COR-L47 (cell line): ENCODE results near the gene TULP4.
"Not testable (repeated sequence)": the region's sequence is repeated elsewhere in the genome, so short reads cannot be mapped to it uniquely, and the experiment has no call there.

Experiments
- DNase-seq: peaks from one replicate; lab custom pipeline; 2025; lab: John Stamatoyannopoulos, UW

The TULP4 gene

DNA sequence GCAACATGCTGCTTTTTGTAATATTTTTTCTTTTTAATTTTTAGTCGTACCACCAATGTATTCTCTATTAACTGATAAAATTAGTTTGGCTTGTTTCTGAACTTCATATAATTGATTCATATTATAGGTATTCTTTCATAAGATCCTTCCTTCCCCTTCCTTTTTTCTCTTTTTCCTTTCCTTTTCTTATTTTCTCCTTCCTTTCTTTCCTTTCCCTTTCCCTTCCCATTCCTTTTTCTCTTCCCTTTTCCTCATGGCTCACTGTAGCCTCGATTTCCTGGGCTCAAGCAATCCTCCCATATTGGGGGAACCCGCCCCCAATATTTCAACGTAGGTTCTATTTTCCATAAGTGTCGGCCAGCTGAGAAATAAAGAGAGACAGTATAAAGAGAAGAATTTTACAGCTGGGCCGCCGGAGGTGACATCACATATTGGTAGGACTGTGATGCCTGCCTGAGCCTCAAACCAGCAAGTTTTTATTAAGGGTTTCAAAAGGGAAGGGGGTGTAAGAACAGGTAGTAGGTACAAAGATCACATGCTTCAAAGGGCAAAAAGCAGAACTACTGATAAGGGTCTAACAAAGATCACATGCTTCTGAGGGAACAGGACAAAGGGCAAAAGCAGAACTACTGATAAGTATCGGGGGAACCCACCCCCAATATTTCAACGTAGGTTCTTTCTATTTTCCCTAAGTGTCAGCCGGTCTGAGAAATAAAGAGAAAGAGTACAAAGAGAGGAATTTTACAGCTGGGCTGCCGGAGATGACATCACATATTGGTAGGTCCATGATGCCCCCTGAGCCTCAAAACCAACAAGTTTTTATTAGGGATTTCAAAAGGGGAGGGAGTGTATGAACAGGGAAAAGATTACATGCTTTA, 16.1 kb upstream of the TULP4 start:
- DNase-seq = not testable (repeated sequence)

DNA sequence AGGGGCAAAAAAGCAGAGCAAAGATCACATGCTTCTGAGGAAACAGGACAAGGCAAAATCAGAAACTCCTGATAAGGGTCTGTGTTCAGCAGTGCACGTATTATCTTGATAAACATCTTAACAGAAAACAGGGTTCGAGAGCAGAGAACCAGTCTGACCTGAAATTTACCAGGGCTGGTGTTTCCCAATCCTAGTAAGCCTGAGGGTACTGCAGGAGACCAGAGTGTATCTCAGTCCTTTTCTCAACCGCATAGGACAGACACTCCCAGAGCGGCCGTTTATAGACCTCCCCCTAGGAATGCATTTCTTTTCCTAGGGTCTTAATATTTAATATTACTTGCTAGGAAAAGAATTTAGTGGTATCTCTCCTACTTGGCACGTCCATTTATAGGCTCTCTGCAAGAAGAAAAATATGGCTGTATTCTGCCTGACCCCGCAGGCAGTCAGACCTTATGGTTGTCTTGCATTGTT, 15.4 kb upstream of the TULP4 start:
- not testable (repeated sequence) for DNase-seq

DNA sequence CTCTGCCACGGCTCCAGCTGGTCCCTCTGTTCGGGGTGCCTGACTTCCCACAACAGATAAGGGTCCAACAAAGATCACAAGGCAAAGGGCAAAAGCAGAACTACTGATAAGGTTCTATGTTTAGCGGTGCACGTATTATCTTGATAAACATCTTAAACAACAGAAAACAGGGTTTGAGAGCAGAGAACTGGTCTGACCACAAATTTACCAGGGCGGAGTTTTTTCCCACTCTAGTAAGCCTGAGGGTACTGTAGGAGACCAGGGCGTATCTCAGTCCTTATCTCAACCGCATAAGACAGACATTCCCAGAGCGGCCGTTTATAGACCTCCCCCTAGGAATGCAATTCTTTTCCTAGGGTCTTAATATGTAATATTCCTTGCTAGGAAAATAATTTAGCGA, 14.6 kb upstream of the TULP4 start:
- DNase-seq = not testable (repeated sequence)

DNA sequence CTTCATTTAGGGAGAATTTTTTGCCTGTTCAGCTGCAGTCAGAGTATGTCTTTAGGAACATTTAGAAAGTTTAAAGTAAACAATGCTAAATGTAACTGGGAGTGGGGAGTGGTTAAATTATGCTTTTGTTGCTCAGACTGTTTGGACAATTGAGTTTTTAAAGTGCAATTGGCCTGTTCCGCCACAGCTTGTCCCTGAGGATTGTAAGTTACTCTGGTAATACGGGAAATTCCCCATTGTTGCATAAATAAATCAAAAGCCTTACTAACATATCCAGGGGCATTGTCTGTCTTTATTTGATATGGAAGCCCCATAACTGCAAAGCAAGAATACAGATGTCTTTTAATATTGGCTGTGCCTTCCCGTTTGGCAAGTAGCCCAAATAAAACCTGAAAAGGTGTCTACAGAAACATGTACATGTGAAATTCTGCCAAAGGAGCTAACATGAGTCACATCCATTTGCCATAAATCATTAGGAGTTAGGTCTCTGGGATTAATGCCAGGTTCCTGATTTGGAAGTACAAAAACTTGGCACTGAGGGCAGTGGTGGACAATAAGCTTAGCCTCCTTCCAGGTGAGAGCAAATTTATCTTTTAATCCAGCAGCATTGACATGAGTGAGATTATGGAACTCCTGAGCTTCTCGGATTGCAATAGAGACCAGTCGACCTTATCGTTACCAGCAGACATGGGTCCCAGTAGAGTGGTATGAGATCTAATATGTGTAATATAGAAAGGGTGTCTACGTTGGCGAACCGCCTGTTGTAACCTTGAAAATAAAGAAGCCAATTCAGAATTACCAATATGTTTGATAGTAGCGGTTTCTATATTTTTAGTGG, 11.7 kb upstream of the TULP4 start:
- DNase-seq = peak; percentile 91

DNA sequence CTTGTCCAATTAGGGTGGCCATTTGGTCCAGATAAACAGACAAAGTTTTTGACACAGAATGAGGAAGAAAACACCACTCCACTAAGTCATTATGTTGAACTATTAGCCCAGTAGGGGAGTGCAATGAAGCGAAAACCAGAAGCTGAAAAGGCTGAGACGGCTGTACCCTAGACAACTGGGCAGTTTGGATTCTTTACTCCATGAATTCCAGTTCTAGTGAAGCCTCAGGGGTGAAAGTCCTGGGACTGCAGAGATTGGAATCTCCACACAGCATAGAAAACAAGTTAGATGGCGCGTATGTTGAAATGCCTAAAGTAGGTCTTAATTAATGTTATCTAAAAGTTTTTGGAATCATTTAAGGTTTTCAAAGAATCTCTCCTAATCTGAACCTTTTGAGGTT, 10.7 kb upstream of the TULP4 start:
- DNase-seq = not testable (repeated sequence)

DNA sequence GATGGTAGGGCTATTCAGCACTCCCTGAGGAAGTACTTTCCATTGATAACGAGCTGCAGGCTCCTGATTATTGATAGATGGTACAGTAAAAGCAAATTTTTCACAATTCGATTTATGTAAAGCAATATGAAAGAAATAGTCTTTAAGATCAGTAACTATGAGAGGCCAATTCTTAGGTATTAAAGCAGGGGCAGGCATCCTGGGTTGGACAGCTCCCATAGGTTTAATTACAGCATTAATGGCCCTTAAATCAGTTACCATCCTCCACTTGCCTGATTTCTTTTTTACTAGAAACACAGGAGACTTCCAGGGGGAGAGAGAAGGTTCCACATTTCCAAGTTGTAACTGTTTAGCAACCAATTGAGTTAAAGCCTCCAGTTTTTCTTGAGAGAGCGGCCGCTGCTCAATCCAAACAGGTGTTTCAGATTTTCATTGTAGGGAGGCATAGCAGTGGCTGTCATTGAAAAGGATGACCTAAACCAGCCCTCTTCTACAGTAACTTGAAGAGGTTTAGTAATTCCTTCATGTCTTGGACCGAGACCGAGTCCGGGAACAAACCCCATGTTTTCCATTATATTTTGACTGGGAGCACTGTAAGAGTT, 10.0 kb upstream of the TULP4 start:
- DNase-seq = not testable (repeated sequence)

DNA sequence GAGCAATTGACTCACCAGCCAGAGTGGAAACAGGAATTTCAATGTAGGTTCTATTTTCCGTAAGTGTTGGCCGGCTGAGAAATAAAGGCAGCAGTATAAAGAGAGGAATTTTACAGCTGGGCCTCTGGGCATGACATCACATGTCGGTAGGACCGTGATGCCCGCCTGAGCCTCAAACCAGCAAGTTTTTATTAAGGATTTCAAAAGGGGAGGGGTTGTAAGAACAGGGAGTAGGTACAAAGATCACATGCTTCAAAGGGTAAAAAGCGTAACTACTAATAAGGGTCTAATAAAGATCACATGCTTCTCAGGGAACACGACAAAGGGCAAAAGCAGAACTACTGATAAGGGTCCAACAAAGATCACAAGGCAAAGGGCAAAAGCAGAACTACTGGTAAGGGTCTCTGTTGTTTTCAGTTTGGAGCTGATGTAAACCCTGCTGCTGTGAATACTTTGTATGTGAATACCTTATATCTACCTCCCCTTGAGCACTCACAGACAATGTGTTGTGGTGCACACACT, 9.0 kb upstream of the TULP4 start:
- DNase-seq = no peak

DNA sequence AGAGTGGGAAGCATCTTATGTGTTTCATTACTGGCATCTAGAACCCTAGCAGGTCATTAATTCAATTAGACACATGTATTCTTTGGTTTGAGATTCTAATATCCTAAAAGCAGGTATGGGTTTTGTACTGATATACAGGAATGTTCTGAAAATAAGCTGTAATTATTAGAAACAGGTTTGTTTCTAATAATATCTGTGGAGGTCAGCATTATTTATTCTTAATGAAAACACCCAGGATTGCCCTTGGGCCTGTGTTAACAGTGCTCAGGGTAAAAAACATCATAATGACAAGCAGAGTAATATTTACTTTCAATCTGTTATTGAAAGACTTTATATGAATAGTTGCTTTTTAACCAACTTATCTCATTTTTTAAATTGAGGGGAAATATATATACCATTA, 8.0 kb upstream of the TULP4 start:
- no peak for DNase-seq

DNA sequence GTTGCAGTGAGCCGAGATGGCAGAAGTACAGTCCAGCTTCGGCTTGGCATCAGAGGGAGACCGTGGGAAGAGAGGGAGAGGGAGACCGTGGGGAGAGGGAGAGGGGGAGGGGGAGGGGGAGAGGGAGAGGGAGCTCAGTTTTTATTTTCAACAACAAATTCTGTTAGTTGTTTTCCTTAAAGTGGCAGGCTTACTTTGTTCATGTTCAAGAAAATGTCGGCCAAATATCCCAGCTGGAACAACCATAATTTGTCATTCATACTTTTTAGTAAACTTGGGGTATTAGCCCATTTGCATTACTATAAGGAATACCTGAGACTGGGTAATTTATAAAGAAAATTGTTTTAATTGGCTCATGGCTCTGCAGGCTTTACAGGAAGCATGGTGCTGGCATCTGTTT, 2.5 kb upstream of the TULP4 start:
- DNase-seq = no peak

DNA sequence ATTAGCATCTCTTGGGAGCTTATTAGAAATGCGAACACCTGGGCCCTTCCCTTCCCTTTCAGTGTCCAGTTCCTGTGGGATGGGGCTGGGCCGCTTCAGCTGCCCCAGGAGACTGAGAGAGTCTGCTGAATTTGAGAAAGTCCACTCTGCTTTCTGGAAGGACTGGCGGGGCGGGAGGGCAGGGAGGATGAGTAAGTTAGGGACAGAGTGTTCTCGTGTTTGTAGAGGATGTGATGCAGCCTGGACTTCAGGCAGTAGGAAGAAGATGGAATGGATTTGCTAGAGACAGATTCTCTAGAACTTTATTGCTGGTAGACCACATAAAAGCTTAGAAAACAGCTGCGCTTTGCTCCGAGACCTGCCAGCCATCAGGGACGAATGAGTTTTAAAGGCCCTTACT, 1.1 kb upstream of the TULP4 start:
- DNase-seq = no peak

DNA sequence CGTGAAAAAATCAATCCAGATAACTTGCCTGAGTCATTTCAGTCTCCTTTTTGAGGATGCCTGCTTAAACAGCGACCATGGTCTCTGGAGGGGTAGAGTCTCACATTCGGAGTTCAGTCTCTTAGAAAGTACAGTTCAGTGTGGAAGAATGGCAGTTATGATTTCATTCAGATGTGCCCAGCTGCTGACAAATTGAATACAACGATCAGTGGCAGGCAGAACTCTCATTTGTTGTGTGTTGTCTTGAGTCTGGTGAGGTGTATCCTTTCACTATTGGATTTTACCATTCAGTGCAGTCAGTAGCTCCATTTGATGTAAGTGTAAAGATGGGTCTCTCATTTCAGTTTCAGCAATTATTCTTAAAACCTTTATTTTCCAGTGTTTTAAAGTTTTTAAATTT, 639 bp upstream of the TULP4 start:
- no peak for DNase-seq

DNA sequence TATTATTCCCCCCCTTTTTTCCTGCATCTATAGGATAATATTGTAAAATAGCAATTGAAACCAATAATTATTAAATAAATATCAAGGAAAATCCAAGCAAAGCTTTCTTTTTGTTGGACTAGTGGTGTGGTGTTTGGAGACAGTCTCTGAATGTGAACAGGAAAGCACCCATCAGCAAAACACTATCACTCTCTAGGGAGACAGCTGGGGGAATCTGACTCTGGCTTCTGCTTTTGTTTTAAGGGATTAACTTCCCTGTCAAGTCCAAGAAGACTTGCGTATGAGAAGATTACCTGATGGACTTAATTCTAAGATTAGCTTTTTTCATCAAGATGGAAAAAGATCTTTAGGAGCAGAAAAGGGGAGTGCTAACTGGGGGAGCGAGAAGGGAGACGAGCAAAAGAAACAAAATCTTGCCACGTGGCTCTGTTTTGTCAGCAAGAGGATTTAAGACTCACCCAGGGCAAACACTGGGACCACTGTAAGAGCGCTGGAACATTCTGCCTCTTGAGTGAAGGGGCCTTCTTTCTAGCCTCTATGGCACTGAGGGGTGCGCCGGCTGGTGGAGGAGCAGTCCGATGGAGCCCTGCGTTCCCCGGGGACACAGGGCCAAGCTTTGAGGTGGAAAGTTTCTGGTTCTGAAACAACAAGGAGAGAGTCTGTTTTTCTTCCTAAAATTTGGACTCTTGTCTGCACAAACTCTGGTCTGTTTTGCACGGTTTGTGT, 570 bp downstream of the TULP4 start:
- no peak for DNase-seq

DNA sequence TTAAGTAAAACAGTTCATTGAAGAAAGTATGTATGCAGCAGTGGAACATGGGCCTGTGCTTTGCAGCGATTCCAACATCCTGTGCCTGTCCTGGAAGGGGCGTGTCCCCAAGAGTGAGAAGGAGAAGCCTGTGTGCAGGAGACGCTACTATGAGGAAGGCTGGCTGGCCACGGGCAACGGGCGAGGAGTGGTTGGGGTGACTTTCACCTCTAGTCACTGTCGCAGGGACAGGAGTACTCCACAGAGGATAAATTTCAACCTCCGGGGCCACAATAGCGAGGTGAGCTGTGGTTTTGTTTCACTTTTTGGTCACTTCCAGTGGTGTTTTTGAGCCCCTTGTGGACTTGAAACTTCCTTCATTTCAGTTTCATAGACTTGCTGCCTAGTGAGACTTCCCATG, 1.7 kb downstream of the TULP4 start:
- no peak for DNase-seq

DNA sequence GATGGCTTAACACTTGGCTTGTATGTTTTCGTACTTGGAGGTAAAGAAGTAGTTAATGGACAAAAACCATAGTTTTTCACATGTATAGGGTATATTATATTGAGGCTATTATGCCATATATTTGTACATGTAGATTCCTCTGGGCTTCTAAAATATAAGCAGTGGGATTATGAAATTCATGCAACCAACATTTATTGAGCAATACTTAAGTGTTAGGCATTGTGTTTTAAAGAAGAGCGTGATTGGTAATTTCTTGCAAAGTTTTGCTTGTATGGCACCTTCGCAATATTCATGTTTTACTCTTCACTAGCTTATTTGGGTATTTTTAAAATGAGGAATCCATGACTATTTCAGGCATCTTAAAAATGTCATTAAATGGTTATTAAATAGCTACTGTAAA, 2.5 kb downstream of the TULP4 start:
- no peak for DNase-seq

DNA sequence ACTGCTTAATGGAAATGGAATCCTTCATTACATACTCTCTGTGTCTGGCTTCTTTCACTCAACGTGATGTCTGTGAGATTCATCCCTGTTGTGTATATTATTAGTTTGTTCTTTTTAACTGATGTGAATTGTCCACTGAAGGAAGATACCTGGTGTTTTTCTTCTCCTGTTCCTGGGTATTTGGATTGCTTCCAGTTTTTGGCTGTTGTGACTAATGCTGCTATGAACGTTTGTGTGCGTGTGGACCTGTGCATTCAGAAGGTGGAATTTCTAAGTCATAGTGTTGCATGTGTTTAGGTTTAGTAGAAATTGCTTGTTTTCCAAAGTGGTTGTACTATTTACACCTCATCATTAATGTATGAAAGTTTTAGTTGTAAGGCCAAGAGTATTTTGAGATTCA, 3.8 kb downstream of the TULP4 start:
- DNase-seq = no peak

DNA sequence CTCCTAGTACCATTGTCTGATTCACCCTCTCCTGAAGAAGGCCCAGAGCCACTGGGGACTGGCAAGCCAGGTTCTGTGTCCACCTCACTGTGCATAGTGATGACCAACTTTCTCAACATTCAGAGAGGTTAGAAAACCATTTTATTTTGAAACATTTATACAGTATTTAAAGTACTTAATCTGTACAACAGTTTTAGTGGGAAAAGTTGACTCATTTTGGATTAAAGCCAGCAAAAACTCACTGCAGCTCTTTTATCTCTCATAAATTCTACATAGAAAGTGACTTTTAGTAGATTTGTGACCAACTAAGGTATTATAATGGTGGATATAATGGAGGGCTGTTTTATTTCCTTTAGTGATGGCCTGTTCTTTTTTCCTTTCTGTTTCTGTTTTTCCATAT, 9.7 kb downstream of the TULP4 start:
- no peak for DNase-seq

DNA sequence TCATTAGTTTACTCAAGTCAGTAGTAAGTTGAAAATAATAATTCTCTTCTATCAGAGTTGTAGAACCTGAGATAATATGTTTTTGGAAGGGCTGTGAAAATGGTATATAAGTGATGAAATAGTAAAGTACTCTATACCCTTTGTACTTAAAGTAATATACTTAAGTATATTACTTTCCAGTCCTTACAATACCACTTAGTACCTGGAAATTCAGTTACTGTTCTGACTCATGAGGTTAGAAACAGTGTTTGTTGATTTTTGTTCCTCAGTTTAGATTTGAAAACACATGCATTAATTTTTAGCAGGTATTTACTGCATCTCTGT, 10.1 kb downstream of the TULP4 start:
- DNase-seq = no peak

DNA sequence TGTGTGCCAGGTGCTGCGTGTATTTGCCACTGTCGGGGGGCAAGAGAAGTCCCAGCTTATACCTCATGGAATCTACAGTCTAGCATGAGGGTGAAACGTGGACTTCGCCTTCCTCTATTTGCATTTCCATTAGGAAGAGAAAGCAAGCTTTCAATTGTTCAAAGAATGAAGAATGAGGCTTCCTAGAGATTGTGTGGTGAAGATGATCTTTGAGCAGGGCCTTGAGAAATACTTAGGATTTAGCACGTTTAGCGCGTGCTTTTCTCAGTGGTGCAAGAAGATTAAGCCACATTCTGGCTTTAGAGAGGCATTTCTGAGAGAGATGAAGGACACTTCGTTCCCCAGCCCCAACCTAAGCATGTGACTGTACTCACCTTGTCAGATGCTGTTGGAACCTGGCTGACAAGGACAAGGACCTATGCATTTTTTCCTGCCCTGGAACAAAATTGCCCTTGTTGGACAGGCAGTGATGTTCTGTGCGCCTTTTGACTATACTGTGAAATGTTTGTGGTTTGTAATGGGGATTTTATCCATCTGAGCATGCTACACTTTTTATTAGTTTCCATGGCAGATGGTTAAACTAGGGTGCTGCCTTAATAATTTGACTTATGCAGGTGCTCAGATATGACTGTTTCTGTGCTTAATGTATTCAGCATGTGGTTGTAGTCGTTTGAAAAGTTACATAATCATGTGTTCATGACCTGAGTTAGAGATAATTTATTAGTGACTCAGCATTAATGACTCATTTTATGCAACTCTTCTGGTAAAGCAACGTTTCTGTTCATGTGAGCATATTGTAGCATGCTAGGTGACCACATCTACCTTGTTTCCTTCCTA, 10.7 kb downstream of the TULP4 start:
- DNase-seq = no peak

DNA sequence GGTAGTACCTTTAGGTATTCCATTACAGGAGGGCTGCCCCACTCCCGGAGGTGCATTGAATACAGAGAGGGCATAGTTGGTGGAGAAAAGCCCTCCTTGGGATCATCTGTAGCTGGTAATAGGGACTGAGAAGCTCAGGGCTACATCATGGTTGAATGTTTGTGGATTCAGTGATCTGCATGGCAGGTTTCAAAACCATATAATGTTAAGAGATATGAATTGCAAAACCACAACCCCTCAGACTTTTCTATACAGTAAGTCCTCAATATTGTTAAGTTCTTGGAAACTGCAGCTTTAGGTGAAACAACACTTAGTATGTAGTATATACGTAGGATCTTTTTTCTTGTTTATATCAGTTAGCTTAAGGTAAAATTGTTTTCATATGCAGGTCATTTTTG, 11.3 kb downstream of the TULP4 start:
- DNase-seq = no peak

DNA sequence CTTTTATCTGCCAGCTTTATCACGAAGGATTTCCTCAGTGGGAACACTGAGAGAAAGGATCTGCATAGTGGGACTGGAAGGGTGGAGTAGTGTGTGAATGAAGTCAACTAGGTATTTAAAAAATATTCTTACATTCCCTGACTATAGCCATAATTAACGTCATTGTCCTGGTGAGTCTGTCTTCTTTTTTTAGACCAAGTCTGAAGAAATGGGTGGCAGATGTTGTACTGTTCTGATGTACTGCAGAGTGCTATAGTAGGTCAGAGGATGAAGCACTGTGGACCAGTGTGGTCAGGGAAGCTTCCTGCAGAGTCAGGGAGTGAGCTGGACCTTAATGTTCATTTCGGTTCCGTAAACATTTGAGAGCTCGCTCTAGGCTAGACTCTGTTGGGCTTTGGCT, 11.9 kb downstream of the TULP4 start:
- no peak for DNase-seq

DNA sequence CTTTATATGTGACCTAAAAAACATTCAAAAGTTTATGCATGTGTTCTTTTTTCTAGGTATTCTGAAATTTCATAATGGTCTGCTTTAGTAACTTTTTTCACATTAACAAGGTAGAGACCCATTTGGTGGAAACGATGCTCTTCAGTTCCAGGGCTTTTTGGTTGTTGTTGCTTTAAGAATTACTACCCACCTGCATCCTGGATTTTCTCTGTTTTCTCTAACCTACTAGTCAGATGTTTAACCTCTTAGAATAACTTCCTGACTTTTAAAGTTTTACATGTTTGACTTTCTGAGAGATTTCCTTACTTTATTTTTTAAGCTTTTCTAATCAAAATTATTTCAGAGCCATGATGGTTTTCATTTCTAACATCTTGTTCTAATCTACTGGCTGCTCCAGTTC, 14.9 kb downstream of the TULP4 start:
- no peak for DNase-seq
